Measurements from ENCODE around the gene MCUB.

MCUB gene

GRCh38 chr4:109730619-109731545 is 170.8 kb downstream of the MCUB start:
- DNase-seq, result no peak

GRCh38 chr4:109733728-109734127 is 173.7 kb downstream of the MCUB start:
- no peak for DNase-seq

- no peak for DNase-seq
Observed at GRCh38 chr4:109735566-109736365, 175.7 kb downstream of the MCUB start.
